K562 (cell line): ENCODE measurements around the gene SYT14. TPM values are rescaled to one million over a fixed set of nuclear protein-coding genes. Genes with fewer than 3 reads are reported as not detected.
"Not testable (repeated sequence)": the region's sequence is repeated elsewhere in the genome, so short reads cannot be mapped to it uniquely, and the experiment has no call there.

ENCODE experiments used
- ATAC-seq: fragments of 200-7000 bp; cut with Tn5 transposase; 3 replicates; pipeline ENCODE4 v1.9.1; 2020; ENCODE audit warnings: moderate library complexity
- BruUV-seq: library from RNA; stranded (reverse); fragments of 400-500 nt; replicated peaks from 2 replicates; lab custom pipeline; 2021; lab: Mats Ljungman, UMichigan
- CTCF ChIA-PET: fragments of 300-600 bp; formaldehyde crosslinking; extraction: SDS; loops from one replicate; lab custom pipeline; 2021; ENCODE audit warnings: low intra/inter-chr PET ratio; lab: Yijun Ruan, JAX
- POLR2A ChIA-PET: fragments of 300-600, 350-650 bp; sonication (Branson Sonifier 250); formaldehyde crosslinking; extraction: SDS; loops from one replicate; lab custom pipeline; 2021; ENCODE audit warnings: antibody characterized with exemption, inconsistent platforms; lab: Yijun Ruan, JAX
- DNase-seq, 4 experiments: peaks; one replicate each; pipeline versions ENCODE4 v3.0.0 to v3.0.0-alpha.2; 2011 to 2018; ENCODE audit warnings: low spot score in 3 of 4, mixed read lengths in 3 of 4; ENCODE audit errors: extremely low read depth in 1 of 4
- FAIRE-seq: peaks from 2 replicates; lab custom pipeline; 2011; peaks lifted over from hg19 to GRCh38; lab: Jason Lieb, UNC
- H2AFZ ChIP-seq: 2 replicates; pipeline ENCODE4 v1.6.0; 2011; ENCODE audit warnings: low read depth, low read length, control low read depth, inconsistent platforms
- H3K27ac ChIP-seq: fragments of 200-600 bp; 3 replicates; pipeline ENCODE4 v1.8.0; 2011; ENCODE audit warnings: low read depth, mild to moderate bottlenecking, control low read depth, inconsistent platforms, low read length, moderate library complexity, mixed read lengths; ENCODE audit errors: extremely low read depth
- H3K27me3 ChIP-seq, 2 experiments: fragments of 300-600 bp in 1 of 2; 2 replicates in 1 of 2; 3 replicates in 1 of 2; pipeline versions ENCODE4 v1.6.0 to v1.8.0; 2011; ENCODE audit warnings: inconsistent platforms in 2 of 2, low read length in 2 of 2, mild to moderate bottlenecking in 1 of 2, mixed read lengths in 1 of 2, moderate library complexity in 1 of 2; ENCODE audit not compliant: control insufficient read depth in 2 of 2, insufficient read depth in 2 of 2
- H3K36me3 ChIP-seq: fragments of 300-600 bp; 3 replicates; pipeline ENCODE4 v1.8.0; 2011; ENCODE audit warnings: mild to moderate bottlenecking, low read length, inconsistent platforms; ENCODE audit not compliant: control insufficient read depth, insufficient read depth
- H3K4me1 ChIP-seq, 2 experiments: fragments of 200-600 bp in 1 of 2; replicated peaks in 1 of 2; 2 replicates in 1 of 2; 3 replicates in 1 of 2; pipeline versions ENCODE4 v1.5.1 to v1.8.0; 2011; ENCODE audit warnings: inconsistent platforms in 2 of 2, low read length in 2 of 2, mild to moderate bottlenecking in 1 of 2, mixed read lengths in 1 of 2, moderate library complexity in 1 of 2; ENCODE audit not compliant: control insufficient read depth in 2 of 2, insufficient read depth in 2 of 2
- H3K4me2 ChIP-seq: 2 replicates; pipeline ENCODE4 v1.6.1; 2011; ENCODE audit warnings: low read length, control low read depth, inconsistent platforms, mixed read lengths; ENCODE audit not compliant: insufficient read depth
- H3K4me3 ChIP-seq: fragments of 200-600 bp; sonication (generic), shearing (Covaris generic); 2 replicates; pipeline ENCODE4 v1.5.1; 2016; ENCODE audit warnings: control low read depth, inconsistent platforms
- H3K79me2 ChIP-seq: fragments of 200-600 bp; 3 replicates; pipeline ENCODE4 v1.8.0; 2011; ENCODE audit warnings: low read length, inconsistent platforms; ENCODE audit not compliant: control insufficient read depth, insufficient read depth
- H3K9ac ChIP-seq, 2 experiments: 2 replicates each; pipeline versions ENCODE4 v1.6.0 to v1.6.1; 2011; ENCODE audit warnings: low read depth in 2 of 2, low read length in 2 of 2, control low read depth in 1 of 2, inconsistent platforms in 1 of 2, mild to moderate bottlenecking in 1 of 2, mixed read lengths in 1 of 2; ENCODE audit not compliant: insufficient read depth in 1 of 2
- H3K9me1 ChIP-seq: one replicate; pipeline ENCODE4 v1.6.0; 2011; ENCODE audit warnings: inconsistent platforms, mild to moderate bottlenecking, low read length, moderate library complexity; ENCODE audit not compliant: control insufficient read depth, insufficient read depth
- H3K9me3 ChIP-seq: replicated peaks from 2 replicates; pipeline ENCODE4 v1.5.1; 2011; ENCODE audit warnings: low read depth, low read length, inconsistent platforms; ENCODE audit not compliant: control insufficient read depth, insufficient read depth
- H4K20me1 ChIP-seq: replicated peaks from 2 replicates; pipeline ENCODE4 v1.6.1; 2011; ENCODE audit warnings: low read length, inconsistent platforms, mixed read lengths; ENCODE audit not compliant: control insufficient read depth, insufficient read depth
- ZNF707 ChIP-seq: fragments of 250-450 bp; sonication (Bioruptor Pico); conservative IDR thresholded peaks from 2 replicates; pipeline ENCODE4 v1.8.0; 2022; ENCODE audit warnings: inconsistent platforms, mild to moderate bottlenecking, moderate library complexity
- WGBS: fragments of 100-300 bp; shearing (Covaris generic); methylation state at CpG from one replicate; pipeline ENCODE4 v1.1.6; 2016; ENCODE audit warnings: low coverage, mixed read lengths; ENCODE audit not compliant: insufficient coverage; ENCODE audit errors: missing lambda C conversion rate; 5-methylcytosine and 5-hydroxymethylcytosine counted together
- in situ Hi-C: fragments of 300-500 bp; cut with MboI; formaldehyde crosslinking; loops from 4 replicates; pipeline ENCODE4 v1.15.0; 2018; ENCODE audit warnings: inconsistent platforms, mixed read lengths
- intact Hi-C: fragments of 100-400 bp; cut with micrococcal nuclease; formaldehyde crosslinking; loops from 2 replicates; pipeline ENCODE4 v1.14.2; 2022
- polyA plus RNA-seq, 8 experiments: library from polyadenylated mRNA; depleted of rRNA in 4 of 8; stranded (reverse) in 5 of 8; unstranded in 3 of 8; fragments of >200 nt; fragmentation: Nextera tagmentation in 2 of 8; fragmentation: Illumina TruSeq in 1 of 8; extraction: Ambion mirVana in 2 of 8; extraction: Trizol in 1 of 8; gene quantifications; 2 replicates each; pipeline versions ENCODE4 v1.2.1 to v1.2.3, GENCODE V29; 2011 to 2014; ENCODE audit warnings: inconsistent platforms in 1 of 8, missing spikeins in 1 of 8
- total RNA-seq, 7 experiments: library from RNA; depleted of rRNA in 6 of 7; stranded (reverse); fragments of >200 nt in 6 of 7; fragmentation: Illumina TruSeq in 2 of 7; extraction: Trizol in 2 of 7; gene quantifications; 2 replicates each; pipeline versions ENCODE4 v1.2.1 to v1.2.3, GENCODE V29; 2011 to 2021; ENCODE audit warnings: low replicate concordance in 1 of 7
- TF ChIP-seq, protein P1 (sequence below): fragments of 200-800 bp; sonication (Bioruptor generic); IDR thresholded peaks from 2 replicates; pipeline ENCODE4 v1.6.1; 2017; ENCODE audit warnings: missing genetic modification characterization, missing compliant biosample characterization

Gene SYT14
- total and polyA plus RNA-seq, 9 of the 15 experiments (the other 6 are each of a cell fraction or from before 2014, with no cell fraction given) = 0.01 to 0.04 TPM; not detected in 7

DNA sequence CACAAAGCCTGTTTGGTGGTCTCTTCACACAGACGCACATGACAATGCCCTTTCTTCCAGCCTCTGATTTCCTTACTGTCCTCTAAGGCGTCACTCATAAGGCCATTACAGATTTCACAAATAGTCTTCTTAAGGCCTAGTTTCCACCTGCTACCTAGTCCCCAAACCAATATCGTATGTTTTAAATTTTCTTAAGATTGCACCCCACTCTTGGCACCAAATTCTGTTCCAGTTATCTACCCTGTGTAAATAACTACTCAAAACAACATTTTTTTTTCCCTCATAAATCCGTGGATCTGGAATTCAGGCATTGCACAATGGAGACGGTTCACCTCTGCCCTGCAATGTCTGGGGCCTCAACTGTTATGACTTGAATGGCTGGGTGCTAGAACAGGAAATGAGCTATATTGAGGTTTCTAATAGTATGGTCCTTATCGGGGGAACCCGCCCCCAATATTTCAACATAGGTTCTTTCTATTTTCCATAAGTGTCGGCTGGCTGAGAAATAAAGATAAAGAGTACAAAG is 257.7 kb downstream of the SYT14 start:
- H3K4me1 ChIP-seq = no peaks in the 10 kb centered on the region
- POLR2A ChIA-PET = no interaction called here
- no peak overlapping the region for H3K27ac ChIP-seq
- no peaks in the 10 kb centered on the region for H3K27me3 ChIP-seq
- CTCF ChIA-PET = no interaction called here
- H3K9ac ChIP-seq = no peak overlapping the region
- H3K36me3 ChIP-seq = no peaks in the 10 kb centered on the region
- intact Hi-C loops (no loop called here), in situ Hi-C loops (no loop called here)
- ATAC-seq (no peak), FAIRE-seq (no peak), DNase-seq (no peak)
- H3K4me2 ChIP-seq = no peak overlapping the region
- TF ChIP-seq ZNF707 (CRISPR knock-in tag) = peak; percentile 78
- TF ChIP-seq, protein P1, sequence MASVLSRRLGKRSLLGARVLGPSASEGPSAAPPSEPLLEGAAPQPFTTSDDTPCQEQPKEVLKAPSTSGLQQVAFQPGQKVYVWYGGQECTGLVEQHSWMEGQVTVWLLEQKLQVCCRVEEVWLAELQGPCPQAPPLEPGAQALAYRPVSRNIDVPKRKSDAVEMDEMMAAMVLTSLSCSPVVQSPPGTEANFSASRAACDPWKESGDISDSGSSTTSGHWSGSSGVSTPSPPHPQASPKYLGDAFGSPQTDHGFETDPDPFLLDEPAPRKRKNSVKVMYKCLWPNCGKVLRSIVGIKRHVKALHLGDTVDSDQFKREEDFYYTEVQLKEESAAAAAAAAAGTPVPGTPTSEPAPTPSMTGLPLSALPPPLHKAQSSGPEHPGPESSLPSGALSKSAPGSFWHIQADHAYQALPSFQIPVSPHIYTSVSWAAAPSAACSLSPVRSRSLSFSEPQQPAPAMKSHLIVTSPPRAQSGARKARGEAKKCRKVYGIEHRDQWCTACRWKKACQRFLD (CRISPR knock-in tag) = no peak
- H4K20me1 ChIP-seq = no peaks in the 10 kb centered on the region
- no peaks in the 10 kb centered on the region for H3K9me1 ChIP-seq
- no peak overlapping the region for H3K4me3 ChIP-seq
- no peaks in the 10 kb centered on the region for H3K9me3 ChIP-seq
- no TSS peak for BruUV-seq
- WGBS = under 1% methylated on average over 8 of the region's 8 CpGs
- no peaks in the 10 kb centered on the region for H3K79me2 ChIP-seq
- H2AFZ ChIP-seq = no peak overlapping the region

DNA sequence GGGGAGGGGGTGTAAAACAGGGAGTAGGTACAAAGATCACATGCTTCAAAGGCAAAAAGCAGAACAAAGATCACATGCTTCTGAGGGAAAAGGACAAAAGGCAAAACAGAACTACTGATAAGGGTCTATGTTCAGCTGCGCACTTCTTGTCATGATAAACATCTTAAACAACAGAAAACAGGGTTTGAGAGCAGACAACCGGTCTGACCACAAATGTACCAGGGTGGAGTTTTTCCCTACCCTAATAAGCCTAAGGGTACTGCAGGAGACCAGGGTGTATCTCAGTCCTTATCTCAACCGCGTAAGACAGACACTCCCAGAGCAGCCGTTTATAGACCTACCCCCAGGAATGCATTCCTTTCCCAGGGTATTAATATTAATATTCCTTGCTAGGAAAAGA is 258.2 kb downstream of the SYT14 start:
- H3K9me1 ChIP-seq, BruUV-seq, ATAC-seq, intact Hi-C loops, H4K20me1 ChIP-seq, H3K79me2 ChIP-seq, H3K9me3 ChIP-seq, in situ Hi-C loops, H2AFZ ChIP-seq, CTCF ChIA-PET, H3K27me3 ChIP-seq, H3K9ac ChIP-seq, H3K36me3 ChIP-seq, DNase-seq, FAIRE-seq, H3K27ac ChIP-seq, H3K4me1 ChIP-seq, H3K4me3 ChIP-seq, H3K4me2 ChIP-seq, POLR2A ChIA-PET: not testable (repeated sequence)
- 0% methylated on average over 5 of the region's 5 CpGs for WGBS
